ENCODE measurements around the gene MUSTN1.

The MUSTN1 gene

DNA sequence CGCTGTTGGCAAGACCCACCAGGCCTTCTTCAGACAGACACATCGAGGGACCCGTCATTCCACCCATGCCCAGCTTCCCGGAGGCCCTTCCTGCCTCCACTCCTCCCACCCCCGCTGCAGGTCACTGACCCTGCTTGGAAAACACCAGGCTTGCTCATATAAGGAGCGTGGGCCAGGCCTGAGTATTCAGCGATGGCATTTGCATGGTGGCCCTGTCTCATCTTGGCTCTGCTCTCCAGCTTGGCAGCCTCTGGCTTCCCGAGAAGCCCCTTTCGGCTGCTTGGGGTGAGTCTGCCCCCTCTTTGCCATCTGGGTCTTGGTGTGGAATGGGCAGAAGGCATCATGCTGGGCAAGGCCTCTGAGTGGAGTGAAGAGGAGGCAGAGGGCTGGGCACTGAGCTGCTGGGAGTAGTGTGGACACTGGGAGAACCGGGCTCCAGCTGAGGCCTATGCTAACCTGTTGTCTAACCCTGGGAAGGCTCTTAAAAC is 40.2 kb downstream of the MUSTN1 start, which contains the start of gene ITIH3:
Gene ITIH3, plus strand, starts transcription at position 185 of the 488 bp plus-strand sequence. Its CDS starts 8 bp downstream, at position 193.
- H3K4me3 ChIP-seq (ENCODE audit: low read depth, low read length), result no peak within 1 kb of the TSS
- no peak within 1 kb of the TSS for H3K27ac ChIP-seq
- no peaks in the 10 kb centered on the region for H3K9me3 ChIP-seq (ENCODE audit: severe bottlenecking)
- TF ChIP-seq, protein P1, sequence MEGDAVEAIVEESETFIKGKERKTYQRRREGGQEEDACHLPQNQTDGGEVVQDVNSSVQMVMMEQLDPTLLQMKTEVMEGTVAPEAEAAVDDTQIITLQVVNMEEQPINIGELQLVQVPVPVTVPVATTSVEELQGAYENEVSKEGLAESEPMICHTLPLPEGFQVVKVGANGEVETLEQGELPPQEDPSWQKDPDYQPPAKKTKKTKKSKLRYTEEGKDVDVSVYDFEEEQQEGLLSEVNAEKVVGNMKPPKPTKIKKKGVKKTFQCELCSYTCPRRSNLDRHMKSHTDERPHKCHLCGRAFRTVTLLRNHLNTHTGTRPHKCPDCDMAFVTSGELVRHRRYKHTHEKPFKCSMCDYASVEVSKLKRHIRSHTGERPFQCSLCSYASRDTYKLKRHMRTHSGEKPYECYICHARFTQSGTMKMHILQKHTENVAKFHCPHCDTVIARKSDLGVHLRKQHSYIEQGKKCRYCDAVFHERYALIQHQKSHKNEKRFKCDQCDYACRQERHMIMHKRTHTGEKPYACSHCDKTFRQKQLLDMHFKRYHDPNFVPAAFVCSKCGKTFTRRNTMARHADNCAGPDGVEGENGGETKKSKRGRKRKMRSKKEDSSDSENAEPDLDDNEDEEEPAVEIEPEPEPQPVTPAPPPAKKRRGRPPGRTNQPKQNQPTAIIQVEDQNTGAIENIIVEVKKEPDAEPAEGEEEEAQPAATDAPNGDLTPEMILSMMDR (IDR thresholded peaks at IDR 0.05; ENCODE audit: low read depth, low read length), result no peak
- no peaks in the 10 kb centered on the region for H3K27me3 ChIP-seq (ENCODE audit: insufficient read depth, low read depth, severe bottlenecking)
- H3K36me3 ChIP-seq, result no peaks in the 10 kb centered on the region
- no peak for DNase-seq

DNA sequence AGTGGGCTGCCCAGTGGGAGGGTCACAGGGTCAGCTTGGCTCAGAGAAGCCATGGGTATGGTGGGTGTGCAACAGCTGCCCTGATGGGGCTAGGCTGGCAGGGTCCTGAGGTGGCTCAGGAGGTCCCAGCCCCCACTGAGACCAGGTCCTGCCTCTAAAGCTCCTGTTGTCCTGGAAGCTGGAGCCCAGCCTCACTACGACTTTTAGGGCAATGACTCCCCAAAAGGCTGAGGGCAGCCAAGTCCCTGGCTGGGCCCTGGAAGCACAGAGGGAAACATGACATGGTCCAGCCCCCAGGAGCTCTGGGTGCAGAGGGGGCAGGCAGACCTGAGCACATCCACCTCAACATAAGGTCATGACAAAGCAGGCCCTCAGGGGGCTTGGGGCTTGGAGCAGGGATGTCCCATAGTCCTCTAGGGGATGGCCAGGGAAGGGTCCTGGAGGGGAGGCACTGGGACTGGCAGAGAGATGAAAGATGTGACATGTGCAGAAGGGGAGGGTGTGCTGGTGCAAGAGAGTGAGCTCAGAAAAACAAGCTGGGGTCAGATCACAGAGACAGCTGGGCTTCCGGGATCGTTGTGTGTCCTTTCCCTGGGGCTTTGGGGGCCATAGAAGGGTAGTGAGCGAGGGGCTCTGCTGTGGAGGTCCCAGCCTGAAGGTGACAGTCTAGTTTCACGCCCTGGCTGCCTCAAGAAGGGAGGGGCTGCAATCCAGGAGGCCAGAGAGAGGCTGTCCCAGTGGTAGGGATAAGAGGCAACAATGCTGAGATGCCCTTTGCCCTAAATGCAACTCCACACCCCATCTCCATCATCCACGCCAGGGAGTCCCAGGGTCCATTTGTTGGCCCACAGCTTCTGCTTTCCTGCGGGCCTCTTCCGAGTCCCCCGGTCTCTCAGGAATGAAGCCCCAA is 40.9 kb downstream of the MUSTN1 start:
- Histone ChIP-seq H3K27ac (no peak overlapping the region), H3K27me3 (ENCODE audit: insufficient read depth, low read depth, severe bottlenecking) (no peaks in the 10 kb centered on the region)
- TF ChIP-seq, protein P1 (IDR thresholded peaks at IDR 0.05; ENCODE audit: low read depth, low read length), result no peak

DNA sequence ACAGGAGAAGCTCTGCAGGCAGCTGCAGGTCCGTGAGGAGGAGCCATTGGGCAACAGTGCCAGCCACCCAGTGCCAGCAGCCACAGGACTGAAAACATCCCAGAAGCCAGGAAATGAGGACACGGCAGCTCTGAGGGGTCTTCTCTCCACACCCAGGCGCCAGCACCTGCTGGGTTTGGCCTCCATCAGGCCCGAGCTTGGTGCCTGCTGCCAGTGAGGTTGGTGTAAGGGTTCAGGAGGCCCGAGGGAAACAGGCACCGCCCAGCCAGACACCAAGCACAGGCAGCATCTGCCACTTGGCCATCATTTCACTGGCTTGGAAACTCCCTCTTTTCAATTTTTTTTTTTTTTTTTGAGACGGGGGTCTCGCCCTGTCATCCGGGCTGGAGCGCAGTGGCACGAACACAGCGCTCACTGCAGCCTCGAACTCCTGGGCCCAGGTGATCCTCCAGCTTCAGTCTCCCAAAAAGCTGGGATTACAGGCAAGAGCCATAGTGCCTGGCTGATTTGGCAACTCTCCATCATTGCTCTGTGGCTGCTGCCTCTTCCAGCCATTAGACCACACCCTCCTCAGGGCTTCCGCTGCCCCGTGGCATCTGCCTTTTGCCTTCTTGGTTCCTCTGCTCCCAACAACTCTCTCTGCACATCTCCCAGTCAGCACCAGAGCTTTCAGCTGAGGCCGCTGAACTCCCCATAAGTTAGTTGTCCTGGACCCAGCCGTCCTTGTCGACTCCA is 41.7 kb downstream of the MUSTN1 start:
- no peaks in the 10 kb centered on the region for H3K9me3 ChIP-seq (ENCODE audit: severe bottlenecking)
- no peak overlapping the region for H3K4me3 ChIP-seq (ENCODE audit: low read depth, low read length)
- no peak overlapping the region for H3K27ac ChIP-seq
- TF ChIP-seq, protein P1 (IDR thresholded peaks at IDR 0.05; ENCODE audit: low read depth, low read length), result no peak
- H3K36me3 ChIP-seq, result no peaks in the 10 kb centered on the region
- H3K27me3 ChIP-seq (ENCODE audit: insufficient read depth, low read depth, severe bottlenecking), result no peaks in the 10 kb centered on the region
- no peak for DNase-seq

More for the DNA sequence above, 40.9 kb downstream of the MUSTN1 start:
- Histone ChIP-seq H3K9me3 (ENCODE audit: severe bottlenecking) (no peaks in the 10 kb centered on the region), H3K36me3 (no peaks in the 10 kb centered on the region), H3K4me3 (ENCODE audit: low read depth, low read length) (no peak overlapping the region)
- no peak for DNase-seq

DNA sequence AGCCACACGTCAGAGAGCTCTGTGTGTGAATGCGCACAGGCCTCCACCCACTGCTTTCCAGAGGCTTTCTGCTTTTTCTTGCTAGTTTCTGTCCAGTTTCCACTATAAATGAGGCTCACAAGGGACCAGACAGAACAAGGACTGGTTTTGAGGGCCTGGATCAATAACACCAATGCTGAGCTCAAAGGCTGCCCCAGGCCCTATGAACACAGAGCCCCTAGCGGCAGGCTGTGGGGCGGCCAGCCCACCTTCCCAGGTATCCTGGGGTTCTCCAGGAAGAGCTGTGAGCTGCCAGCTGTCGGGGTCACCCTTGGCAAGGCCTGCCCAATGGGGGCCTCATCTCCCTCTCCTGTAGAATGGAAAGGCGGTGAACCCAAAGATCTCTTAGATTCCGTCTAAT is 42.4 kb downstream of the MUSTN1 start:
- no peak for DNase-seq
- Histone ChIP-seq H3K4me3 (ENCODE audit: low read depth, low read length) (no peak overlapping the region), H3K27ac (no peak overlapping the region), H3K36me3 (no peaks in the 10 kb centered on the region), H3K27me3 (ENCODE audit: insufficient read depth, low read depth, severe bottlenecking) (no peaks in the 10 kb centered on the region), H3K9me3 (ENCODE audit: severe bottlenecking) (no peaks in the 10 kb centered on the region)
- TF ChIP-seq, protein P1 (IDR thresholded peaks at IDR 0.05; ENCODE audit: low read depth, low read length), result peak; percentile 56

DNA sequence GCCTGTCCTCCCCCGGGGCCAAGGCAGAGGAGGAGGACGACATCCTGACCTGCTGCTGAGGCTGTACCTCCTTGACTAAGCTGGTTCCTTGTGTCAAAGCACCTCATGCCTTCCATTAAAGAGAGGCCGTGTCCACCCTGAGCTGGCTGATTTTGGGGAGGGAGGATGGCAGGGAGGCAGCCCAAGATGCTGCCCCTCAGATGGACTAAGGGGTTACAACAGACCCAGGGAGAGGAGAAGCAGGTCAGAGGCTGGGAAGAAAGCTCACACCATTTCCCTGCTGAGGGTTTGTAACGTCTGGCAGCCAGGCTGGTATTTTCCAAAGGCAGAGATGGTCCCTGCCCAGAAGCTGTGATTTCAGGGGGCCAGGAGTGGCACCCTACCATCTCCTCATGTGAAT is 42.9 kb downstream of the MUSTN1 start:
- Histone ChIP-seq H3K4me3 (ENCODE audit: low read depth, low read length) (no peak overlapping the region), H3K27me3 (ENCODE audit: insufficient read depth, low read depth, severe bottlenecking) (no peaks in the 10 kb centered on the region), H3K27ac (no peak overlapping the region), H3K9me3 (ENCODE audit: severe bottlenecking) (no peaks in the 10 kb centered on the region), H3K36me3 (no peaks in the 10 kb centered on the region)
- TF ChIP-seq, protein P1 (IDR thresholded peaks at IDR 0.05; ENCODE audit: low read depth, low read length), result no peak
- no peak for DNase-seq
